ENCODE results near the gene NVL.
"Not testable (repeated sequence)": the region's sequence is repeated elsewhere in the genome, so short reads cannot be mapped to it uniquely, and the experiment has no call there.

NVL gene

GRCh38 chr1:224329842-224330753, at the start of gene NVL:
Gene NVL, minus strand, starts transcription at chr1:224330172. Its CDS starts 45 bp downstream, at chr1:224330127.
- peak; percentile 84 for DNase-seq

GRCh38 chr1:224378855-224379631, 49.1 kb upstream of the NVL start:
- DNase-seq: no peak

GRCh38 chr1:224377676-224378006, 47.7 kb upstream of the NVL start:
- DNase-seq: no peak

GRCh38 chr1:224375059-224375458, 45.1 kb upstream of the NVL start:
- DNase-seq: no peak

GRCh38 chr1:224373008-224373590, 43.1 kb upstream of the NVL start:
- DNase-seq: no peak

GRCh38 chr1:224368409-224368808, 38.4 kb upstream of the NVL start:
- DNase-seq: no peak

GRCh38 chr1:224359207-224359606, 29.2 kb upstream of the NVL start:
- no peak for DNase-seq

- DNase-seq: no peak
Measured at GRCh38 chr1:224358237-224358636, 28.3 kb upstream of the NVL start.

GRCh38 chr1:224357626-224358124, 27.7 kb upstream of the NVL start:
- no peak for DNase-seq

GRCh38 chr1:224356685-224357625, 27.0 kb upstream of the NVL start, which contains the start of gene CNIH4:
Gene CNIH4, plus strand, starts transcription at chr1:224356879. Its CDS starts 46 bp downstream, at chr1:224356925.
- DNase-seq: peak; percentile 88

GRCh38 chr1:224353975-224354925, 24.3 kb upstream of the NVL start:
- DNase-seq: no peak

- not testable (repeated sequence) for DNase-seq
Measured at GRCh38 chr1:224352436-224353085, 22.6 kb upstream of the NVL start.

GRCh38 chr1:224349716-224350115, 19.7 kb upstream of the NVL start:
- not testable (repeated sequence) for DNase-seq

- no peak for DNase-seq
Measured at GRCh38 chr1:224348137-224348536, 18.2 kb upstream of the NVL start.

GRCh38 chr1:224343679-224344078, 13.7 kb upstream of the NVL start:
- DNase-seq: no peak

GRCh38 chr1:224340453-224341384, 10.7 kb upstream of the NVL start:
- DNase-seq: not testable (repeated sequence)

- no peak for DNase-seq
Measured at GRCh38 chr1:224339442-224340033, 9.6 kb upstream of the NVL start.

- DNase-seq: no peak
Measured at GRCh38 chr1:224338150-224338838, 8.3 kb upstream of the NVL start.
